Pancreas (tissue), 10 donors: ENCODE measurements around the gene CAMK2A. TPM values are rescaled to one million over a fixed set of nuclear protein-coding genes. Genes with fewer than 3 reads are reported as not detected.

Source experiments
- ATAC-seq, 4 donors: fragments of 200-7000 bp; cut with Tn5 transposase; one replicate each; pipeline versions ENCODE4 v1.8.0 to v1.9.1; 2020; ENCODE audit warnings: mild to moderate bottlenecking in 4 of 4, moderate library complexity in 4 of 4
- DNase-seq, 6 donors: peaks; one replicate each; pipeline ENCODE4 v3.0.0-alpha.2; 2020
- FAIRE-seq: peaks from 2 replicates; lab custom pipeline; 2012; peaks lifted over from hg19 to GRCh38; lab: Jason Lieb, UNC
- H3K27ac ChIP-seq, 4 donors: fragments of 200-600 bp; sonication (generic); 1 replicate in 3 of 4; 2 replicates in 1 of 4; pipeline versions ENCODE4 v1.5.0 to v1.8.0; 2020
- H3K27me3 ChIP-seq, 4 donors: fragments of 200-600 bp; one replicate each; pipeline ENCODE4 v1.8.0; 2021
- H3K36me3 ChIP-seq, 3 donors: fragments of 200-600 bp; sonication (generic) in 1 of 3; one replicate each; pipeline versions ENCODE4 v1.5.0 to v1.8.0; 2020 to 2021
- H3K4me1 ChIP-seq, 3 donors: fragments of 200-600 bp; one replicate each; pipeline ENCODE4 v1.8.0; 2021
- H3K4me3 ChIP-seq, 4 donors: fragments of 200-600 bp; sonication (generic) in 2 of 4; one replicate each; pipeline versions ENCODE4 v1.5.0 to v1.8.0; 2020 to 2021
- H3K9me3 ChIP-seq, 4 donors: fragments of 200-600 bp; one replicate each; pipeline ENCODE4 v1.8.0; 2021
- WGBS, 2 donors: extraction: QIAGEN DNeasy Blood & Tissue Kit; methylation state at CpG; one replicate each; pipeline ENCODE4 v1.1.7; 2013; 5-methylcytosine and 5-hydroxymethylcytosine counted together
- intact Hi-C, 3 donors: fragments of 100-400 bp; cut with DNase I; formaldehyde crosslinking; loops; one replicate each; pipeline versions ENCODE4 v1.11.1 to v1.14.2; 2022
- polyA plus RNA-seq, 2 donors: library from polyadenylated mRNA; stranded (reverse); fragments of 200-250 nt; gene quantifications; one replicate each; pipeline ENCODE4 v1.2.3, GENCODE V29; 2013
- total RNA-seq, 6 donors: library from RNA; stranded (reverse); fragmentation: NEBNext Ultra II Directional in 4 of 6; extraction: Animal tissue kit (Norgen Biotek cat#: 25700) in 4 of 6; gene quantifications; one replicate each; pipeline versions ENCODE4 v1.2.1 to v1.2.4, GENCODE V29; 2021 to 2023
- TF ChIP-seq, protein P1 (sequence below), 4 donors: fragments of 200-600 bp; sonication (generic) in 3 of 4; IDR thresholded peaks; one replicate each; pipeline versions ENCODE4 v1.5.0 to v1.8.0; 2021; ENCODE audit warnings: antibody characterized with exemption in 4 of 4
- donor health status: healthy with polysubstance abuse.
- donor health status: DM: no; HTN: no; CAD: no; lungs with moderate emphysema.
- donor health status: DM: no; HTN: no; CAD: no.
- donor health status: control.
- donor health status: control.
- donor health status: Bipolar disorder and iron deficiency.
- donor health status: DM: yes; HTN: yes; CAD: no.
- donor health status: DM: no; HTN: no; CAD: no.
- donor health status: DM: no; HTN: no; CAD: no.
- donor health status: DM: yes; HTN: yes; CAD: no.

CAMK2A gene
- total and polyA plus RNA-seq, 8 donors, result 0.03 to 0.19 (median 0.08) TPM; not detected in 3

DNA sequence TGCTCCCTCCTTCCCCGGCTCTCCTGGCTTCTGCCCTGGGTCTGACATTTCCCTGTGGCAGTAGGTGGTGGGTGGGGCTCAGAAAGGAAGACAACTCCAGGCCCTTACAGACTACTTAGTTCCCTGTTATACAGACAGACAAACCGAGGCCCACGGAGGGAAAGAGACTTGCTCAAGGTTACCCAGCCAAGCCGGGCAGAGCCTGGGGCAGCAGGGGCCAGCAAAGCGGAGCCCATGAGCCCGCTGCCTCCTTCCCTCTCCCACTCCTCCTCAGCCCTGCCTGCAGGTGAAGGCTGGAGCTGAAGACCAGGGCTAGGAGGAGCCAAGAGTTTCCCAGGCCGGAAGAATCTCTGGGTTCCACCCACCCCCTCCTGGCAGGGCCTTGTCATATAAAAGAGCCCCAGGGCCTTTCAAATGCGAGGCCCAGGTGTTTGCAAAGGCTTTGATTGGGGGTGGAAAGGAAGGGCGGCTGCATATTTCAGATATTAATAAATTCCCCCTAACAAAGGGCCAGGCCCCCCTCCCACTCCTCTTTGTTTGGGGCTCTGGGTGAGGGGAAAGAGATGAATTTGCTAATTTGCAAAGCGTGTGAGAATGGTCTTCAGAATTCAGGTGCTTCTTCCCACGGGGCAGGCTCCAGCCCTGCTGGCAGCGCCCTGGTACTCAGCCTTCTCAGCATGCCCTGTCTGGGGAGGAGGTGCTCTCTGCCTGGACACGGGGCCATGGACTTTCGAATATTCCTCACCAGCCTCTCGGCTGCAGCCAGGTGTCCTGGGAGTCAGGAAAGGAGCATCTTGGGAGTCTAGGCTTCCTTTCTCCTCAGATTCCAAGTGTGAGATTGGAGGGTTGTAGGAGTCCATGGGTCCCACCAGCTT, 78.2 kb downstream of the CAMK2A start:
- H3K4me1 ChIP-seq, result no peaks in the 10 kb centered on the region
- no peaks in the 10 kb centered on the region for H3K27me3 ChIP-seq
- TF ChIP-seq, protein P1, sequence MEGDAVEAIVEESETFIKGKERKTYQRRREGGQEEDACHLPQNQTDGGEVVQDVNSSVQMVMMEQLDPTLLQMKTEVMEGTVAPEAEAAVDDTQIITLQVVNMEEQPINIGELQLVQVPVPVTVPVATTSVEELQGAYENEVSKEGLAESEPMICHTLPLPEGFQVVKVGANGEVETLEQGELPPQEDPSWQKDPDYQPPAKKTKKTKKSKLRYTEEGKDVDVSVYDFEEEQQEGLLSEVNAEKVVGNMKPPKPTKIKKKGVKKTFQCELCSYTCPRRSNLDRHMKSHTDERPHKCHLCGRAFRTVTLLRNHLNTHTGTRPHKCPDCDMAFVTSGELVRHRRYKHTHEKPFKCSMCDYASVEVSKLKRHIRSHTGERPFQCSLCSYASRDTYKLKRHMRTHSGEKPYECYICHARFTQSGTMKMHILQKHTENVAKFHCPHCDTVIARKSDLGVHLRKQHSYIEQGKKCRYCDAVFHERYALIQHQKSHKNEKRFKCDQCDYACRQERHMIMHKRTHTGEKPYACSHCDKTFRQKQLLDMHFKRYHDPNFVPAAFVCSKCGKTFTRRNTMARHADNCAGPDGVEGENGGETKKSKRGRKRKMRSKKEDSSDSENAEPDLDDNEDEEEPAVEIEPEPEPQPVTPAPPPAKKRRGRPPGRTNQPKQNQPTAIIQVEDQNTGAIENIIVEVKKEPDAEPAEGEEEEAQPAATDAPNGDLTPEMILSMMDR (IDR thresholded peaks at IDR 0.05), result no peak
- H3K4me3 ChIP-seq, result no peak overlapping the region
- no peaks in the 10 kb centered on the region for H3K36me3 ChIP-seq
- intact Hi-C loops, result loop anchor here in 1 of 3 donors (10.0 kb wide), 1 partner anchor 77 kb away; no protein-coding TSS in a partner anchor
- H3K9me3 ChIP-seq, result no peaks in the 10 kb centered on the region
- peak in 2 of 6 donors; percentile 23 to 37 for DNase-seq
- no peak overlapping the region for H3K27ac ChIP-seq
- FAIRE-seq, result no peak
- peak in 3 of 4 donors; percentile 37 to 69 (median 66) for ATAC-seq
- WGBS, 2 donors, result 63 to 65% methylated on average over 15 of the region's 15 CpGs

DNA sequence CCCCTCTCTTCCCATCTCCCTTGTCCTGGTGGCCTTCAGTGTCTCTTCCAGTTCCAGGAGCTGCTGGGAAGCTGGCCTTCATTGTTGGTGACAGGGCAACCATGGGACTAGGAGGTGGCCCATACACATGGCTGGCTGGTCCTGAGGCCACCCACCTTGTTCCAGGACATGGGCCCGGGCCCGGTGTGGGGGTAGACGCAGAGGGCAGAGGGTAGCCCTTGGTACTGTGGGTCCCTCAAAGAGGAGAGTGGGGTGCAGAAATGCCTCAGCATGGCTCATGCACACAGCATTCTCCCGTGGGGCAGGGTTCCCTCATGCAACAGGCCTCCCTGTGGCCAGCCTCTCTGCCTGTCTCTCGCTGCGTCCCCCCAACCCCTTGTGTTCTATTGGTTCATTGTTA, 78.9 kb downstream of the CAMK2A start:
- Histone ChIP-seq H3K9me3 (no peaks in the 10 kb centered on the region), H3K4me1 (no peaks in the 10 kb centered on the region), H3K27ac (no peak overlapping the region), H3K36me3 (no peaks in the 10 kb centered on the region), H3K27me3 (no peaks in the 10 kb centered on the region), H3K4me3 (no peak overlapping the region)
- no peak for FAIRE-seq
- ATAC-seq, result no peak
- TF ChIP-seq, protein P1 (IDR thresholded peaks at IDR 0.05), result no peak
- intact Hi-C loops, result loop anchor here in 1 of 3 donors (10.0 kb wide), 1 partner anchor 76 kb away; no protein-coding TSS in a partner anchor
- WGBS, 2 donors, result 84 to 87% methylated on average over 6 of the region's 6 CpGs
- DNase-seq, result no peak

DNA sequence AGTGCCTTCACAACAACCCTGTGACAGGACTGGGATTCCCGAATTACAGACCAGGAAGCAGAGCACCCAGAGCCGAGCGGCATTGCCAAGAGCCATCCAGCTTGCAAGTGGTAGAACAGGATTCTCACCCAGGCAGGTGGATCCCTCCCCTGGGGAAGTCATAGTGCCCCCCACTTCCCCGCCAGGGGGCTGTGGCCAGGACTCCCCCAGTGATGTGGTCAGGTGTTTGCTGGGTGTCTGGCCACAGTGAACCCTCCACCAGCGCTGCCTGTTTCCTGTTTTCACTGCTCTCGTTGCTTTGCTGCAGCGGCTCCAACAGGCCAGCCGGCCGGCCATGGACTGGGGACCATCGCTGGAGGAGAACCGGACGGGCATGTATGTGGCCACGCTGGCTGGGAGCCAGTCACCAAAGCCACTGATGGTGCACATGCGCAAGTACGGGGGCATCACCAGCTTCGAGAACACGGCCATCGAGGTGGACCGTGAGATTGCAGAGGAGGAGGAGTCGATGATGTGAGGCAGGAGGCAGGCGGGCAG, 80.4 kb downstream of the CAMK2A start:
- 74 to 78% methylated on average over 21 of the region's 21 CpGs for WGBS, 2 donors
- TF ChIP-seq, protein P1 (IDR thresholded peaks at IDR 0.05), result no peak
- ATAC-seq (peak in 3 of 4 donors; percentile 50 to 80 (median 79)), FAIRE-seq (no peak), DNase-seq (peak in 2 of 6 donors; percentile 20 to 30)
- Histone ChIP-seq H3K27ac (peak overlapping the region in 1 of 4 donors; percentile 34), H3K4me3 (no peak overlapping the region), H3K27me3 (no peaks in the 10 kb centered on the region), H3K36me3 (no peaks in the 10 kb centered on the region), H3K9me3 (no peaks in the 10 kb centered on the region), H3K4me1 (no peaks in the 10 kb centered on the region)
- intact Hi-C loops, result no loop called here

DNA sequence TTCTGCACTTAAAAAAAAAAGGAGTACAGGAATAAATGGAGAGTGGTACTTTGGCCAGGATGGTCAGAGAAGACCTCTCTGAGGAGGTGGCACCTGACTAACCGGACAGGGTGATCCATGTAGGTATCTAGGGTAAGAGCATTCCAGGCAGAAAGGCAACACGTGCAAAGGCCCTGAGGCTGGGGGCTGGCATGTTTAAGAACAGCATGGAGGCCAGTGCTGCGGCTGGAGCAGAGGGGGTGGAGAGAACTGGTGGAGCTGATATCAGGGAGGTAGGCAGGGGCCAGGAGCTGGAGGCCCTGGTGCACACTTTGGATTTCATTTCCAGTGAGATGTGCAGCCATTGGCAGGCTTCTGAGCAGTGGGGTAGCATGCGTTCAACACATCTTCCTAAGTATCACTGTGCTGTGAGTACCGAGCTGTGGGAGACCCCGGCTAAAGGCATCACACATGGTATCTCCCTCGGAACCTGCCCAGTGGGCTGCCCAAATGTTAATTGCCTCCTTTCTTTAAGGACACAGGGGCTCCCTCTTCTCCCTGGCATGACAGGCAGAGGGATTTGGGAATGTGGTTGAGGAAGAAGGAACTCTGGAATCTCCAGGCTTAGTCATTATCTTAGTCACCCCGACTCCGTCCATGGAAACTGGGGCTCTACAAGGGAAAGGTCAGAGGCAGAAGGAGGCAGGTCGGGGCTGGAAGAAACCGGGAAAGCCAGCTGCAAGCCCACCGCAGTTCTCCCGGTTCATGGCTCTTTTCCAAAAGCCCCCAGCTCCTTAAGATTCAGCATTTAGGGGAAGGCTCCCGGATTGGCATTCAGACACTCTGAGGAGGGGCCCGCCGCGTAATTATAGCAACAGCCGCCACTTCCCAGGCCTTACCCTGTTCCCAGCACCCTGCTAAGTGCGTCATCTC, 81.1 kb downstream of the CAMK2A start:
- 80 to 81% methylated on average over 19 of the region's 19 CpGs for WGBS, 2 donors
- Histone ChIP-seq H3K27me3 (no peaks in the 10 kb centered on the region), H3K27ac (peak overlapping the region in 1 of 4 donors; percentile 34), H3K4me1 (no peaks in the 10 kb centered on the region), H3K9me3 (no peaks in the 10 kb centered on the region), H3K36me3 (no peaks in the 10 kb centered on the region), H3K4me3 (no peak overlapping the region)
- FAIRE-seq (no peak), ATAC-seq (no peak), DNase-seq (no peak)
- TF ChIP-seq, protein P1 (IDR thresholded peaks at IDR 0.05), result no peak
- intact Hi-C loops, result no loop called here
